OCI-LY7 (cell line): ENCODE results near the gene TMEM266.

ENCODE experiments used
- CTCF ChIP-seq: fragments of 200-600 bp; sonication (generic); conservative IDR thresholded peaks from 2 replicates; pipeline ENCODE4 v1.5.1; 2014; ENCODE audit warnings: mild to moderate bottlenecking, antibody characterized with exemption, low read length, moderate library complexity, mixed read lengths
- EZH2phosphoT487 ChIP-seq: fragments of 200-600 bp; sonication (generic); IDR thresholded peaks from 2 replicates; pipeline ENCODE4 v1.6.1; 2018; ENCODE audit warnings: low read depth, borderline replicate concordance, mild to moderate bottlenecking, mixed run types, antibody characterized with exemption, low read length, moderate library complexity, mixed read lengths

DNA sequence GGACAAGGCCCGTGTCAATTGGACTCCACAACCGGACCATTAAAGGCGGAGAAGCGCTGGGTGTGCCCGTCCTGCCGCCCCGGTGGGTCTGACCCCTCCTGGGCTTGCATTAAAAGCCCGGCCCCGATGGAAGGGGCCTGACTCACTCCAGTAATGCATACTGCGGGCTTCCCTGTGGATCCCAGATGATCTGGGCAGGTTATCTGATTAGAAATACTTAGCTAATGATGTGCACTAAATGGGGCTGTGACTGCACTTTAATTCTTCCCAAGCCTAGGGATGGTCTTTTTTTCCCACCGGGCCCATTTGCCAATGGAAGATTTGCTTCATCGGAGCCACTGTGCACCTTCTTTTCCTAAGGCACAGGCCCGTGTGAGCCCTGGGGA lies 124.9 kb downstream of the TMEM266 start:
- no peak for TF ChIP-seq CTCF
- TF ChIP-seq EZH2phosphoT487: no peak
